Upper lobe of left lung (tissue), 6 donors: ENCODE results near the gene CCDC160. TPM values are rescaled to one million over a fixed set of nuclear protein-coding genes. Genes with fewer than 3 reads are reported as not detected.

Experiments
- ATAC-seq, 2 donors: fragments of 200-7000 bp; cut with Tn5 transposase; one replicate each; pipeline ENCODE4 v1.9.1; 2022; ENCODE audit warnings: mild to moderate bottlenecking in 2 of 2, moderate library complexity in 2 of 2; ENCODE audit not compliant: low FRiP score in 2 of 2
- DNase-seq, 2 donors: peaks; one replicate each; pipeline ENCODE4 v3.0.0-alpha.2; 2019 to 2020
- H3K27ac ChIP-seq, 4 donors: fragments of 200-600 bp; sonication (generic); one replicate each; pipeline ENCODE4 v1.5.1; 2016 to 2019
- H3K27me3 ChIP-seq, 4 donors: fragments of 200-600 bp; sonication (generic); one replicate each; pipeline ENCODE4 v1.5.1; 2017 to 2019
- H3K36me3 ChIP-seq, 4 donors: fragments of 200-600 bp; sonication (generic); one replicate each; pipeline ENCODE4 v1.5.1; 2016 to 2019
- H3K4me1 ChIP-seq, 4 donors: fragments of 200-600 bp; sonication (generic); one replicate each; pipeline ENCODE4 v1.5.1; 2018 to 2019
- H3K4me3 ChIP-seq, 4 donors: fragments of 200-600 bp; sonication (generic); one replicate each; pipeline ENCODE4 v1.5.1; 2017 to 2019; ENCODE audit warnings: mild to moderate bottlenecking in 2 of 4, moderate library complexity in 1 of 4
- H3K9me3 ChIP-seq, 4 donors: fragments of 200-600 bp; sonication (generic); one replicate each; pipeline ENCODE4 v1.5.1; 2018 to 2019
- CTCF ChIP-seq, 6 experiments: fragments of 450-650 bp in 4 of 6; fragments of 200-600 bp in 2 of 6; sonication (generic) in 2 of 6; IDR thresholded peaks; one replicate each; pipeline ENCODE4 v1.5.1; 2016 to 2019; ENCODE audit warnings: antibody characterized with exemption in 6 of 6
- EP300 ChIP-seq, 4 donors: sonication (generic); formaldehyde crosslinking; IDR thresholded peaks; one replicate each; pipeline ENCODE4 v1.5.1; 2017; ENCODE audit warnings: antibody characterized with exemption in 4 of 4, control low read depth in 2 of 4
- POLR2A ChIP-seq, 4 donors: fragments of 450-650 bp; IDR thresholded peaks; one replicate each; pipeline ENCODE4 v1.5.1; 2016 to 2017; ENCODE audit warnings: antibody characterized with exemption in 4 of 4, mild to moderate bottlenecking in 2 of 4
- POLR2AphosphoS5 ChIP-seq, 2 donors: sonication (generic); formaldehyde crosslinking; IDR thresholded peaks; one replicate each; pipeline ENCODE4 v1.5.1; 2017; ENCODE audit warnings: antibody characterized with exemption in 2 of 2
- WGBS, 2 donors: methylation state at CpG; one replicate each; pipeline ENCODE4 v1.1.5; 2017 to 2018; 5-methylcytosine and 5-hydroxymethylcytosine counted together
- total RNA-seq, 6 donors: library from RNA; depleted of rRNA in 4 of 6; stranded (reverse); fragments of >200 nt in 4 of 6; gene quantifications; one replicate each; pipeline versions ENCODE4 v1.1.0 to v1.2.1, GENCODE V29; 2016 to 2021
- donor health status: DM: no; HTN: no; CAD: no; lungs with moderate emphysema.
- donor health status: DM: no; HTN: yes; CAD: no; lungs with severe emphysema.

The CCDC160 gene
- total RNA-seq, 6 donors from 2014 or later, result 0.27 to 4.2 (median 2.5) TPM; not detected in 3

GRCh38 chrX:134241960-134242619 is 5.1 kb downstream of the CCDC160 start:
- H3K4me3 ChIP-seq, result no peak overlapping the region
- no peak overlapping the region for H3K27ac ChIP-seq
- WGBS, 2 donors, result 36 to 39% methylated on average over 1 of the region's 1 CpG

GRCh38 chrX:134244043-134244442 is 7.1 kb downstream of the CCDC160 start:
- H3K27ac ChIP-seq, result no peak overlapping the region
- no peak for ATAC-seq
- DNase-seq, result no peak
- no peaks in the 10 kb centered on the region for H3K4me1 ChIP-seq
- H3K27me3 ChIP-seq, result no peaks in the 10 kb centered on the region
- TF ChIP-seq CTCF (IDR thresholded peaks at IDR 0.05) (no peak), EP300 (IDR thresholded peaks at IDR 0.05) (no peak), POLR2AphosphoS5 (IDR thresholded peaks at IDR 0.05) (no peak), POLR2A (IDR thresholded peaks at IDR 0.05) (no peak)
- H3K4me3 ChIP-seq, result no peak overlapping the region
- H3K36me3 ChIP-seq, result no peaks in the 10 kb centered on the region
- H3K9me3 ChIP-seq, result no peaks in the 10 kb centered on the region

More at GRCh38 chrX:134241960-134242619, 5.1 kb downstream of the CCDC160 start:
- Histone ChIP-seq H3K36me3 (no peaks in the 10 kb centered on the region), H3K9me3 (no peaks in the 10 kb centered on the region), H3K4me1 (peaks cover 0 to 3% (median 0%) of the 10 kb centered on the region in 4 donors), H3K27me3 (peaks cover 0 to 6% (median 0%) of the 10 kb centered on the region in 4 donors)
- no peak for ATAC-seq
- TF ChIP-seq POLR2AphosphoS5 (IDR thresholded peaks at IDR 0.05), result no peak
- no peak for TF ChIP-seq EP300 (IDR thresholded peaks at IDR 0.05)
- no peak for TF ChIP-seq POLR2A (IDR thresholded peaks at IDR 0.05)
- TF ChIP-seq CTCF (IDR thresholded peaks at IDR 0.05), result no peak
- no peak for DNase-seq

GRCh38 chrX:134246282-134246681 is 9.3 kb downstream of the CCDC160 start:
- Histone ChIP-seq H3K4me3 (no peak overlapping the region), H3K27me3 (no peaks in the 10 kb centered on the region), H3K9me3 (no peaks in the 10 kb centered on the region), H3K4me1 (no peaks in the 10 kb centered on the region), H3K36me3 (no peaks in the 10 kb centered on the region), H3K27ac (no peak overlapping the region)
- 39 to 48% methylated on average over 3 to 7 of the region's 7 CpGs for WGBS, 2 donors
- no peak for ATAC-seq
- DNase-seq, result no peak
- TF ChIP-seq CTCF (IDR thresholded peaks at IDR 0.05) (no peak), POLR2A (IDR thresholded peaks at IDR 0.05) (no peak), EP300 (IDR thresholded peaks at IDR 0.05) (no peak), POLR2AphosphoS5 (IDR thresholded peaks at IDR 0.05) (no peak)

- no peak overlapping the region for H3K27ac ChIP-seq
- 70 to 90% methylated on average over 3 of the region's 3 CpGs for WGBS, 2 donors
- no peaks in the 10 kb centered on the region for H3K36me3 ChIP-seq
These were observed 10.5 kb downstream of the CCDC160 start for GRCh38 chrX:134247492-134247891.

More at GRCh38 chrX:134247492-134247891, 10.5 kb downstream of the CCDC160 start:
- ATAC-seq (no peak), DNase-seq (no peak)
- Histone ChIP-seq H3K27me3 (no peaks in the 10 kb centered on the region), H3K4me3 (no peak overlapping the region), H3K4me1 (no peaks in the 10 kb centered on the region), H3K9me3 (no peaks in the 10 kb centered on the region)
- TF ChIP-seq CTCF (IDR thresholded peaks at IDR 0.05), result no peak
- no peak for TF ChIP-seq EP300 (IDR thresholded peaks at IDR 0.05)
- TF ChIP-seq POLR2AphosphoS5 (IDR thresholded peaks at IDR 0.05), result no peak
- TF ChIP-seq POLR2A (IDR thresholded peaks at IDR 0.05), result no peak
